ENCODE results near the gene RPTN. TPM values are rescaled to one million over a fixed set of nuclear protein-coding genes. Genes with fewer than 3 reads are reported as not detected.

RPTN gene
- total and polyA plus RNA-seq, 5 donors: not detected

GRCh38 chr1:152110365-152110859, 48.6 kb downstream of the RPTN start:
- no peak overlapping the region for H3K27ac ChIP-seq (ENCODE audit: low read length)
- peak; percentile 50 to 62 for ATAC-seq
- H3K27me3 ChIP-seq (ENCODE audit: control insufficient read depth, insufficient read depth): peaks cover 7% of the 10 kb centered on the region
- intact Hi-C loops (cut with DNase I): no loop called here
- DNase-seq: peak; percentile 18 to 68 (median 56)
- H3K4me1 ChIP-seq (ENCODE audit: control insufficient read depth, insufficient read depth, low read length): peaks cover 19% of the 10 kb centered on the region
- H3K9me3 ChIP-seq (ENCODE audit: control insufficient read depth, low read length): peaks cover 2% of the 10 kb centered on the region
- 3% methylated on average over 31 of the region's 31 CpGs for WGBS
- peak overlapping the region; percentile 54 for H3K4me3 ChIP-seq (ENCODE audit: low read length)

GRCh38 chr1:152109998-152110294, 49.1 kb downstream of the RPTN start:
- DNase-seq (no peak), ATAC-seq (no peak)
- 8% methylated on average over 15 of the region's 15 CpGs for WGBS
- Histone ChIP-seq H3K27me3 (ENCODE audit: control insufficient read depth, insufficient read depth) (peaks cover 4% of the 10 kb centered on the region), H3K9me3 (ENCODE audit: control insufficient read depth, low read length) (peaks cover 2% of the 10 kb centered on the region), H3K4me1 (ENCODE audit: control insufficient read depth, insufficient read depth, low read length) (peaks cover 19% of the 10 kb centered on the region), H3K27ac (ENCODE audit: low read length) (no peak overlapping the region), H3K4me3 (ENCODE audit: low read length) (peak overlapping the region; percentile 54)
- intact Hi-C loops (cut with DNase I): no loop called here

GRCh38 chr1:152109231-152109997, 49.6 kb downstream of the RPTN start:
- H3K9me3 ChIP-seq (ENCODE audit: control insufficient read depth, low read length): peaks cover 2% of the 10 kb centered on the region
- intact Hi-C loops (cut with DNase I): no loop called here
- ATAC-seq (no peak), DNase-seq (peak in 1 of 3 donors; percentile 17)
- peaks cover 19% of the 10 kb centered on the region for H3K4me1 ChIP-seq (ENCODE audit: control insufficient read depth, insufficient read depth, low read length)
- H3K27me3 ChIP-seq (ENCODE audit: control insufficient read depth, insufficient read depth): peaks cover 4% of the 10 kb centered on the region
- WGBS: 7% methylated on average over 31 of the region's 31 CpGs
- H3K4me3 ChIP-seq (ENCODE audit: low read length): peak overlapping the region; percentile 54
- H3K27ac ChIP-seq (ENCODE audit: low read length): no peak overlapping the region

- H3K27ac ChIP-seq (ENCODE audit: low read length): no peak overlapping the region
- peak overlapping the region; percentile 54 for H3K4me3 ChIP-seq (ENCODE audit: low read length)
- peaks cover 8% of the 10 kb centered on the region for H3K27me3 ChIP-seq (ENCODE audit: control insufficient read depth, insufficient read depth)
These were observed 50.2 kb downstream of the RPTN start for GRCh38 chr1:152108882-152109222.

GRCh38 chr1:152107984-152108881, 50.8 kb downstream of the RPTN start:
- Histone ChIP-seq H3K27ac (ENCODE audit: low read length) (no peak overlapping the region), H3K27me3 (ENCODE audit: control insufficient read depth, insufficient read depth) (peaks cover 8% of the 10 kb centered on the region), H3K9me3 (ENCODE audit: control insufficient read depth, low read length) (peaks cover 2% of the 10 kb centered on the region), H3K4me1 (ENCODE audit: control insufficient read depth, insufficient read depth, low read length) (peaks cover 19% of the 10 kb centered on the region), H3K4me3 (ENCODE audit: low read length) (no peak overlapping the region)
- intact Hi-C loops (cut with DNase I): no loop called here
- peak; percentile 60 to 77 (median 70) for DNase-seq
- WGBS: 10% methylated on average over 67 of the region's 67 CpGs
- ATAC-seq: peak in 1 of 2 donors; percentile 34

More at GRCh38 chr1:152108882-152109222, 50.2 kb downstream of the RPTN start:
- 13% methylated on average over 28 of the region's 28 CpGs for WGBS
- intact Hi-C loops (cut with DNase I): no loop called here
- DNase-seq (peak in 1 of 3 donors; percentile 51), ATAC-seq (no peak)
- H3K4me1 ChIP-seq (ENCODE audit: control insufficient read depth, insufficient read depth, low read length): peaks cover 19% of the 10 kb centered on the region
- peaks cover 2% of the 10 kb centered on the region for H3K9me3 ChIP-seq (ENCODE audit: control insufficient read depth, low read length)

- H3K9me3 ChIP-seq (ENCODE audit: control insufficient read depth, low read length): peaks cover 2% of the 10 kb centered on the region
- ATAC-seq (no peak), DNase-seq (peak in 2 of 3 donors; percentile 10 to 13)
- intact Hi-C loops (cut with DNase I): no loop called here
- no peak overlapping the region for H3K4me3 ChIP-seq (ENCODE audit: low read length)
- H3K27me3 ChIP-seq (ENCODE audit: control insufficient read depth, insufficient read depth): peaks cover 8% of the 10 kb centered on the region
- no peak overlapping the region for H3K27ac ChIP-seq (ENCODE audit: low read length)
- WGBS: 16% methylated on average over 41 of the region's 41 CpGs
- peaks cover 16% of the 10 kb centered on the region for H3K4me1 ChIP-seq (ENCODE audit: control insufficient read depth, insufficient read depth, low read length)
These were observed 51.7 kb downstream of the RPTN start for GRCh38 chr1:152107031-152107983.

GRCh38 chr1:152104854-152105253, 54.2 kb downstream of the RPTN start:
- Histone ChIP-seq H3K4me1 (ENCODE audit: control insufficient read depth, insufficient read depth, low read length) (peaks cover 5% of the 10 kb centered on the region), H3K27me3 (ENCODE audit: control insufficient read depth, insufficient read depth) (peaks cover 11% of the 10 kb centered on the region), H3K27ac (ENCODE audit: low read length) (no peak overlapping the region), H3K9me3 (ENCODE audit: control insufficient read depth, low read length) (peaks cover 2% of the 10 kb centered on the region), H3K4me3 (ENCODE audit: low read length) (no peak overlapping the region)
- 38% methylated on average over 2 of the region's 2 CpGs for WGBS
- no peak for ATAC-seq
- DNase-seq: no peak
- intact Hi-C loops (cut with DNase I): no loop called here

Other genes starting within 250 kb of the RPTN start
- 10 to 100 TPM; 18.8 to 19.5 (median 19.0) TPM for gene THEM4, start 249.7 kb downstream of the RPTN start, total RNA-seq
- gene THEM4, start 249.7 kb downstream of the RPTN start, polyA plus RNA-seq: 27.2 TPM
- gene S100A10, start 165.4 kb downstream of the RPTN start, total RNA-seq: 100 to 1,000 TPM; 108 to 245 (median 200) TPM
- gene S100A10, start 165.4 kb downstream of the RPTN start, polyA plus RNA-seq: 223 TPM
- 100 to 1,000 TPM in 3 of 4 donors, 10 to 100 TPM in 1; 56.3 to 144 (median 113) TPM for gene S100A11, start 122.2 kb downstream of the RPTN start, total RNA-seq
- 227 TPM for gene S100A11, start 122.2 kb downstream of the RPTN start, polyA plus RNA-seq
- gene TCHHL1, start 70.2 kb downstream of the RPTN start, total RNA-seq: not detected
- gene TCHHL1, start 70.2 kb downstream of the RPTN start, polyA plus RNA-seq: not detected
- under 1 TPM; 0.03 to 0.11 (median 0.10) TPM for gene TCHH, start 43.8 kb downstream of the RPTN start, total RNA-seq
- 0.09 TPM for gene TCHH, start 43.8 kb downstream of the RPTN start, polyA plus RNA-seq
- gene HRNR, start 65.0 kb upstream of the RPTN start, total RNA-seq: not detected
- 0.02 TPM for gene HRNR, start 65.0 kb upstream of the RPTN start, polyA plus RNA-seq
- not detected for gene FLG, start 166.0 kb upstream of the RPTN start, total RNA-seq
- gene FLG, start 166.0 kb upstream of the RPTN start, polyA plus RNA-seq: 0.05 TPM
- gene FLG2, start 200.8 kb upstream of the RPTN start, total RNA-seq: not detected
- not detected for gene FLG2, start 200.8 kb upstream of the RPTN start, polyA plus RNA-seq